Smooth muscle cell (in vitro differentiated cells): ENCODE results near the gene SLC39A12. TPM values are rescaled to one million over a fixed set of nuclear protein-coding genes. Genes with fewer than 3 reads are reported as not detected.

Source experiments
- DNase-seq: peaks from one replicate; lab custom pipeline; 2025; ENCODE audit not compliant: unreplicated experiment; lab: John Stamatoyannopoulos, UW
- H2AFZ ChIP-seq: fragments of 200-600 bp; sonication (generic); 2 replicates; pipeline ENCODE4 v1.6.0; 2016; ENCODE audit warnings: antibody characterized with exemption, low read depth, mild to moderate bottlenecking
- H3F3A ChIP-seq: fragments of 200-600 bp; sonication (generic); 2 replicates; pipeline ENCODE4 v1.6.0; 2017; ENCODE audit warnings: antibody characterized with exemption, low read depth
- H3K27ac ChIP-seq: fragments of 200-600 bp; sonication (generic); 2 replicates; pipeline ENCODE4 v1.5.1; 2016; ENCODE audit warnings: low read depth, mild to moderate bottlenecking
- H3K27me3 ChIP-seq: fragments of 200-600 bp; sonication (generic); 2 replicates; pipeline ENCODE4 v1.6.1; 2016; ENCODE audit warnings: low read depth, mild to moderate bottlenecking
- H3K36me3 ChIP-seq: fragments of 200-600 bp; sonication (generic); 2 replicates; pipeline ENCODE4 v1.5.1; 2016; ENCODE audit warnings: low read depth
- H3K4me1 ChIP-seq: fragments of 200-600 bp; sonication (generic); 2 replicates; pipeline ENCODE4 v1.5.1; 2016; ENCODE audit warnings: low read depth
- H3K4me2 ChIP-seq: fragments of 200-600 bp; sonication (generic); 2 replicates; pipeline ENCODE4 v1.6.0; 2016; ENCODE audit warnings: mild to moderate bottlenecking
- H3K4me3 ChIP-seq: fragments of 200-600 bp; sonication (generic); 2 replicates; pipeline ENCODE4 v1.5.1; 2016; ENCODE audit warnings: mild to moderate bottlenecking
- H3K79me2 ChIP-seq: fragments of 200-600 bp; sonication (generic); 2 replicates; pipeline ENCODE4 v1.6.0; 2016; ENCODE audit warnings: low read depth, mild to moderate bottlenecking
- H3K9ac ChIP-seq: fragments of 200-600 bp; sonication (generic); 2 replicates; pipeline ENCODE4 v1.6.0; 2016; ENCODE audit warnings: low read depth
- H3K9me3 ChIP-seq: fragments of 200-600 bp; sonication (generic); replicated peaks from 2 replicates; pipeline ENCODE4 v1.5.1; 2016; ENCODE audit warnings: low read depth
- H4K20me1 ChIP-seq: fragments of 200-600 bp; sonication (generic); 2 replicates; pipeline ENCODE4 v1.6.0; 2016; ENCODE audit warnings: low read depth
- CTCF ChIP-seq: fragments of 200-600 bp; sonication (generic); IDR thresholded peaks from 2 replicates; pipeline ENCODE4 v1.5.1; 2017; ENCODE audit warnings: borderline replicate concordance, mild to moderate bottlenecking, antibody characterized with exemption; ENCODE audit not compliant: insufficient read depth, poor library complexity, severe bottlenecking
- WGBS: methylation state at CpG from one replicate; pipeline ENCODE4 v1.1.7; 2016; ENCODE audit warnings: low lambda C conversion rate; 5-methylcytosine and 5-hydroxymethylcytosine counted together
- polyA plus RNA-seq: library from polyadenylated mRNA; unstranded; fragments of >200 nt; fragmentation: Nextera tagmentation; extraction: Ambion mirVana; gene quantifications from 2 replicates; pipeline ENCODE4 v1.2.1, GENCODE V29; 2016
- total RNA-seq: library from RNA; depleted of rRNA; stranded (reverse); fragments of >200 nt; gene quantifications from 2 replicates; pipeline ENCODE4 v1.2.3, GENCODE V29; 2014

The SLC39A12 gene
- total and polyA plus RNA-seq, 2 experiments from 2014 or later = not detected

- H3K4me2 ChIP-seq = no peak overlapping the region
- H3K4me1 ChIP-seq = no peaks in the 10 kb centered on the region
- DNase-seq = no peak
- H3K4me3 ChIP-seq = no peak overlapping the region
- H3K9me3 ChIP-seq = no peaks in the 10 kb centered on the region
- peaks cover 42% of the 10 kb centered on the region for H3K27me3 ChIP-seq
- H3K36me3 ChIP-seq = no peaks in the 10 kb centered on the region
- no peaks in the 10 kb centered on the region for H3K79me2 ChIP-seq
- no peaks in the 10 kb centered on the region for H3F3A ChIP-seq
- no peak overlapping the region for H3K27ac ChIP-seq
- no peak overlapping the region for H2AFZ ChIP-seq
- WGBS = 82% methylated on average over 3 of the region's 3 CpGs
- no peaks in the 10 kb centered on the region for H4K20me1 ChIP-seq
- no peak overlapping the region for H3K9ac ChIP-seq
- no peak for TF ChIP-seq CTCF
Observed at GRCh38 chr10:18075881-18076280, 124.2 kb downstream of the SLC39A12 start.

GRCh38 chr10:18079665-18080295 is 128.1 kb downstream of the SLC39A12 start:
- TF ChIP-seq CTCF = no peak
- no peak overlapping the region for H3K9ac ChIP-seq
- no peaks in the 10 kb centered on the region for H3F3A ChIP-seq
- no peak overlapping the region for H3K4me2 ChIP-seq
- H3K9me3 ChIP-seq = no peaks in the 10 kb centered on the region
- H4K20me1 ChIP-seq = no peaks in the 10 kb centered on the region
- no peaks in the 10 kb centered on the region for H3K4me1 ChIP-seq
- WGBS = 50% methylated on average over 1 of the region's 1 CpG
- no peak overlapping the region for H3K4me3 ChIP-seq
- DNase-seq = no peak
- H3K79me2 ChIP-seq = no peaks in the 10 kb centered on the region
- no peak overlapping the region for H3K27ac ChIP-seq
- peaks cover 35% of the 10 kb centered on the region for H3K27me3 ChIP-seq
- no peaks in the 10 kb centered on the region for H3K36me3 ChIP-seq
- no peak overlapping the region for H2AFZ ChIP-seq

GRCh38 chr10:18082381-18082780 is 130.7 kb downstream of the SLC39A12 start:
- no peaks in the 10 kb centered on the region for H3F3A ChIP-seq
- H4K20me1 ChIP-seq = no peaks in the 10 kb centered on the region
- H3K27me3 ChIP-seq = peaks cover 14% of the 10 kb centered on the region
- H3K27ac ChIP-seq = no peak overlapping the region
- H2AFZ ChIP-seq = no peak overlapping the region
- no peak overlapping the region for H3K4me3 ChIP-seq
- no peaks in the 10 kb centered on the region for H3K36me3 ChIP-seq
- H3K9ac ChIP-seq = no peak overlapping the region
- DNase-seq = no peak
- TF ChIP-seq CTCF = no peak
- no peaks in the 10 kb centered on the region for H3K4me1 ChIP-seq
- H3K9me3 ChIP-seq = no peaks in the 10 kb centered on the region
- 87% methylated on average over 8 of the region's 8 CpGs for WGBS
- no peak overlapping the region for H3K4me2 ChIP-seq
- no peaks in the 10 kb centered on the region for H3K79me2 ChIP-seq

GRCh38 chr10:18085855-18086254 is 134.1 kb downstream of the SLC39A12 start:
- Histone ChIP-seq H2AFZ (no peak overlapping the region), H3K27me3 (peaks cover 13% of the 10 kb centered on the region), H3K4me3 (no peak overlapping the region), H4K20me1 (no peaks in the 10 kb centered on the region), H3K79me2 (no peaks in the 10 kb centered on the region), H3K4me2 (no peak overlapping the region), H3K36me3 (no peaks in the 10 kb centered on the region), H3K9ac (no peak overlapping the region), H3K27ac (no peak overlapping the region), H3K4me1 (no peaks in the 10 kb centered on the region), H3F3A (no peaks in the 10 kb centered on the region), H3K9me3 (no peaks in the 10 kb centered on the region)
- 89% methylated on average over 4 of the region's 4 CpGs for WGBS
- TF ChIP-seq CTCF = no peak
- DNase-seq = no peak
